Hematopoietic multipotent progenitor cell treated with erythropoietin and hydrocortisone succinate and interleukin-3 and kit ligand, for 6 days (in vitro differentiated cells): ENCODE data around the gene FTCD.
"Not testable (repeated sequence)": the region's sequence is repeated elsewhere in the genome, so short reads cannot be mapped to it uniquely, and the experiment has no call there.

Source experiments
- DNase-seq: peaks from one replicate; pipeline ENCODE4 v3.0.0-alpha.2; 2015

FTCD gene

DNA sequence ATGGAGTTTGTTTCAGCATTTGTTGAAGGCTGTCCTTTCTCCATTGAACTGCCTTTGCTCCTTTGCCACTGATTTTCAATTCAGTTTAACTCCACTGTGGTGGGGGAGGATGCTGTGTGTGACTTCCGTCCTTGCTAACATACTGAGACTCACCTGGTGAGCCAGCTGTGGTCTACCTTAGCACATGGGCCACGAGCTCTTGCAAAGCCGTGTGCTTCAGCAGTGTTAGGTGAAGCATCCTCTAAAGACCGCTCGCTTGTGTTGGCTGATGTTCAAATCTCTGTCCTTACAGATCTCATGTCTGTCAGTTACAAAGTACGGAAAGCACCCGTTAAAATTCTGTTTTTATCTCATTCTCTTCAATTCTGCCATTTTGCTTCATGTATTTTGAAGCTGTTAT lies 32.4 kb upstream of the FTCD start:
- DNase-seq, result no peak

DNA sequence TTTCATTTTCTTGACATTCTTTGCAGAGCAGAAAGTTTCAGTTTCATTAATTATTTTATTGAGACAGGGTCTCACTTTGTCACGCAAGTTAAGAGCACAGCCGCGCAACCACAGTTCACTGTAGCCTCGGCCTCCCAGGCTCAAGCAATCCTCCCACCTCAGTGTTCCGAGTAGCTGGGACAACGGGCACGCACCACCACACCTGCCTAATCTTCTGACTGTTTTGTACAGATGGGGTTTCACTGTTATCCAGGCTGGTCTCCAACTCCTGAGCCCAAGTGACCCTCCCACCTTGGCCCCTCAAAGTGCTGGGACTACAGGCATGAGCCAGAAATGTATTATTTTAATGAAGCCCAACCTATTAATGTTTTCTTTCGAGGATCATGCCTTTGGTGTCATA lies 31.9 kb upstream of the FTCD start:
- no peak for DNase-seq

DNA sequence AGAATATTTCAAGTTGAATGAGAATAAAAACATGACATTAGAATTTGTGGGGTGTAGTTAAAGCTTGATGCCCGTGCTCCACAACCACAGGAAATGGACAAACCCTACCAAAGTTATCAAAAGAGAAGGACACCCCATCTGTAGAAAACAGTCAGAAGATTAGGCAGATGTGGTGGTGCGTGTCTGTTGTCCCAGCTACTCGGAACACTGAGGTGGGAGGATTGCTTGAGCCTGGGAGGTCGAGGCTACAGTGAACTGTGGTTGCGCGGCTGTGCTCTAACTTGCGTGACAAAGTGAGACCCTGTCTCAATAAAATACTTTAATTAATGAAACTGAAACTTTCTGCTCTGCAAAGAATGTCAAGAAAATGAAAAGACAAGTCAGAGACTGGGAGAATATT lies 30.3 kb upstream of the FTCD start:
- DNase-seq, result peak; percentile 72

- DNase-seq, result peak; percentile 81
Observed at GRCh38 chr21:46184625-46185555, 29.5 kb upstream of the FTCD start.

GRCh38 chr21:46183910-46184624 lies 28.7 kb upstream of the FTCD start, which contains the start of gene SPATC1L:
Gene SPATC1L (minus strand): TSS chr21:46184459. CDS start chr21:46182816, 1,643 bp downstream.
- DNase-seq, result peak; percentile 75

DNA sequence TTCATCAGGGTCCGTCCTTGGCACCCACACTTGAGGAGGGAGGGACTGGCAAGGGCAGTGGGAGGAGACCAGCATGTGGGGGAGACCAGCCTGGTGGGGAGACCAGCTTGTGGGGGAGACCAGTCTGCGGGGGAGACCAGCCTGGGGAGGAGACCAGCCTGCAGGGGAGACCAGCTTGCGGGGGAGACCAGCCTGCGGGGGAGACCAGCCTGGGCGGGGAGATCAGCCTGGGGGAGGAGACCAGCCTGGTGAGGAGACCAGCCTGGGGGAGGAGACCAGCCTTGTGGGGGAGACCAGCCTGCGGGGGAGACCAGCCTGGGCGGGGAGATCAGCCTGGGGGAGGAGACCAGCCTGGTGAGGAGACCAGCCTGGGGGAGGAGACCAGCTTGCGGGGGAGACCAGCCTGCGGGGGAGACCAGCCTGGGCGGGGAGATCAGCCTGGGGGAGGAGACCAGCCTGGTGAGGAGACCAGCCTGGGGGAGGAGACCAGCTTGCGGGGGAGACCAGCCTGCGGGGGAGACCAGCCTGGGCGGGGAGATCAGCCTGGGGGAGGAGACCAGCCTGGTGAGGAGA lies 28.0 kb upstream of the FTCD start:
- DNase-seq, result not testable (repeated sequence)

DNA sequence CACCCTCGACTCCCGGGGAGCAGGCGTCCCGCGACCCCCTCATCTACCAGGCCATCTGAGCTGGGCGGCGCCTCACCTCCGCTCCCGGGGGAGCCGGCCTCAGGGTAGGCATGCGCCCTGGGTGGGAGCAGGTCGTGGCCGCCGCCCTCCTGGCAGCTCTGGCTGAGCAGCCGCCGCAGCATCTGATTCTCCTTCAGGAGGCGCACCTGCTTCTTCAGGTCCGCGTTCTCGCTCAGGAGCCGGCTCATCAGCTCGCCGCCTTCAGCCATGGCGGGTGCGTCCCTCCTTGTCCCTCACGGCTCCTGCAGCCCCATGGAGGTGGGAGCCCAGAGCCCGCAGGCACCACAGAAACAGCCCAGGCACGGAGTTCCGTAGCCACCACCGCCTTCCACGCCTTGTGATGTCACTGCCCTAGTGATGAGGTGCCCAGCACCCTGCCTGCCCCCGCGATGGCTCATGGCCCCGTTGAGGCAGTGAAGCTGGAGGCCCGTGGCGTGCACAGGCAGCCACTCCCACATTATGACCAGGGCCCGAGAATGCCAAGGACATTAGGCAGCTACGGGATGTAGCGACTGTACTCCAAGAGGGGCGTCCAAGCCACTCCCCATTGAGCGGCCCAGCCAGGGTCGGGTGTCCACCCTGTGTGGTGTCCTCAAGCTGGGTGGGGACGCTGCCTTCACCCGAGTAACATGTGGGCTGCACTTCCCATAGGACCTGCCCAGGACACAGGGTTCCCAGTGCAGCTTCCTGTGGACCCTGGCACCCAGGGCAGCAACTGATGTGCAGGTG lies 27.4 kb upstream of the FTCD start:
- no peak for DNase-seq

- DNase-seq, result no peak
Observed at GRCh38 chr21:46181953-46182547, 26.7 kb upstream of the FTCD start.

DNA sequence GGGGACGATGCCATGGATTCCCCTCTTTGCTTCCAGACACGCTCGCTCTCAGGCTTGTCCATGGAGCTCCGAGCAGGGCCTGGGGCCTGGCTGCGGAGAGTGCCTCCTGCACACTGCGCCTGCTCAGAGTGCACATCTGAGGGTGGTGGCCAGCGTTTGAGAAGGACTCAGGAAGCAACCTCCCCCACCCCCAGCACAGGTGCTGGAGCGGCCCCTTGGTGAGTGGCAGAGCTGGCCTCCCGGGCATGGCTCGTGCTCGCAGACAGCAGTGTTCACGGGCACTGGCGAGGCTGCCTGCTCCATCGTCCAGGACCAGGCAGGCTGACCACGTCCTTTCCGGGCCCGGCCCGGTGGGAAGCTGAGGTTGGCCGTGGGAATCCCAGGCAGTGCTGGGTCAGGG lies 26.1 kb upstream of the FTCD start:
- no peak for DNase-seq

DNA sequence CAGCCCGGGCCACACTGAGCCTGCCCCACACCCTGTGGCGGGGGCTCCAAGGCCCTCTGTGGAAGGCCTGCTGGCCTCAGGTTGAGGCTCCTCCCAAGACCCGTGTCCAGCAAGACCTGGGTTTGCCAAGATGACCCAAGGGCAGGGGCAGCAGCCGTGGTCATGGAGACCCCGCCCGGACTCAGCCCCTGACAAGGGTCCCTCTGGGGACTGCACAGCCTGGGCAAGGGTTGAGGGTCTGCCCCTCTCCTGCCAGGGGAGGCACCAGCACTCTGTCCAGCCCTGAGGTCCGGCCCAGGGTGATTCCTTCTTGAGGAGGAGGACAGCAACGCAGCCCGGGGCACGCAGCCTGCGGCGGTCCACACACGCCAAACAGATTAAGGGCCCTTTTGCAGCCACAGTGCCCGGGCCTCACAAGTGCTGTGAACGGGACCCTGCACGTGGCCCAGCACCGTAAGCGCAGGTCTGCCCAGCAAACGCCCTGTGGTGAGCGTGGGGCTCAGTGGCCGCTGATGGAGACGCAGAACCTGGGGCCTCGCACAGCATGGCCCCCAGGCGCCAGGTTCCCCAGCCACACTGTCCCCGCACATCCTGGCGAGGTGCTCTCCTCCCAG lies 25.5 kb upstream of the FTCD start:
- no peak for DNase-seq

GRCh38 chr21:46180079-46180722 lies 24.8 kb upstream of the FTCD start:
- DNase-seq, result no peak

GRCh38 chr21:46179708-46180078 lies 24.3 kb upstream of the FTCD start:
- no peak for DNase-seq

GRCh38 chr21:46178961-46179360 lies 23.6 kb upstream of the FTCD start:
- DNase-seq, result no peak

GRCh38 chr21:46176443-46177129 lies 21.2 kb upstream of the FTCD start:
- DNase-seq, result not testable (repeated sequence)

GRCh38 chr21:46173573-46173972 lies 18.2 kb upstream of the FTCD start:
- no peak for DNase-seq

DNA sequence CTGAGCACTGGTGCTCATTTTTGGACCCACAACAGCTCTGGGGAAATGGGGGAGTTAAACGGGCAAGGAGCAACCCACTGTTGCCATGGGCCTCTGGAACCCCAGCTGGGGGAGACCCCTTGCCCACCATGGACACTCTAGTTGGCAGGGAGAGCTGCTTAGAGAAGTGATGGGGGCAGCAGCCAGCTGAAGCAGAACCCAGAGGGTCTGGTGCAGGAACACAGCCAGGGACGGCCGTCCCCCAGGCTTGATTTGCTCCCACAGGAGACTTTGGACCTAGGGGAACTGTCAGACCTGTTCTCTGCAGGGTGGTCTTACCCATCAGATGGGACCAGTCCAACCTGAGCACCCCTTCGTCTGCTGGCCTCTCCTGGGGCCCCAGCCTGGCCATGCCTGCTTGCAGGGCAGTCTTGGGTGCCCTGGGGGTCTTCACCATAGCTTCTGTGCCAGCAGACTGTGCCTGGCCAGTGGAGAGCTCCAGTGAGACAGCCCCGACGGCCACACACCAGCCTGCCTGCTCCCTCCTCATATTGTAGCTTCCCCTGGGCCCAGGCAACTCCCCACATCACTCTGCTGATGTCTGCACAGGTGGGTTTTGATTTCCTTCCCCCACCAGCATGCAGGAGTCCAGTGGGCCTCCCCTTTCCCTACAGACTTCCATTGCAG lies 17.6 kb upstream of the FTCD start:
- DNase-seq, result no peak

- DNase-seq, result no peak
Observed at GRCh38 chr21:46171996-46172862, 16.9 kb upstream of the FTCD start.

- no peak for DNase-seq
Observed at GRCh38 chr21:46171585-46171984, 16.2 kb upstream of the FTCD start.
